Endothelial cell of umbilical vein (primary cell): Measurements from ENCODE around the gene PRKAR1A.

Experiments
- CTCF ChIP-seq, 2 donors: IDR thresholded peaks; 1 replicate in 1 of 2; 2 replicates in 1 of 2; pipeline ENCODE4 v1.5.1; 2011; ENCODE audit warnings: low read length in 2 of 2, mild to moderate bottlenecking in 2 of 2, moderate library complexity in 2 of 2, control low read depth in 1 of 2, inconsistent platforms in 1 of 2, low read depth in 1 of 2; ENCODE audit not compliant: insufficient read depth in 1 of 2; ENCODE audit errors: extremely low read depth in 1 of 2
- POLR2A ChIP-seq: IDR thresholded peaks from 2 replicates; pipeline ENCODE4 v1.6.1; 2012; ENCODE audit warnings: low read depth, mild to moderate bottlenecking, control low read depth, low read length
- POLR2AphosphoS5 ChIP-seq: IDR thresholded peaks from 2 replicates; pipeline ENCODE4 v1.6.1; 2012; ENCODE audit warnings: low read depth, mild to moderate bottlenecking, control low read depth, low read length, moderate library complexity; ENCODE audit not compliant: insufficient read depth

DNA sequence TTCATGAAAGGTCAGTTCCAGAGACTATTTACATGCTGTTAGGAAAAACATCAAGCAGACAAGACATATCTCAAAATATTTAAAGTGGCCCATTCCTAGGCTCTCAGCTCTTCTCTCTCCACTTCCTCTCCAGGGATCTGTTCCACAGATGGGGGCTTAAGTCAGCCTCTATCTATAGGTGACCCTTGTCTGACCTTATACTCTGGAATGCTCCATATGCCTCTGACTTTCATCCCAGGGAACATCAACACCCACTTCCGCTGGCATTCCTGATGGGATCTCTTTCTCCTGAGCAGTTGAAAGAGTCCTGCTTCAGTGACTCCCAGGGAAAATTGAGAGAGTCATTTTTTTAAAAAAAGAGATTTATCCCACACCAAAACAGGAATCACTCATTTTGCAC, 43.4 kb upstream of the PRKAR1A start:
- TF ChIP-seq CTCF (IDR thresholded peaks at IDR 0.05; ENCODE audit: extremely low read depth in 1 of 2, insufficient read depth in 1 of 2, low read depth in 1 of 2, low read length in 2 of 2), result no peak
- no peak for TF ChIP-seq POLR2AphosphoS5
- TF ChIP-seq POLR2A, result no peak
